Fibroblast of gingiva (primary cell): ENCODE measurements around the gene OR8D1.
A peak's percentile ranks its signal among the peaks of the same experiment; 100 is the strongest.

Experiments
- DNase-seq: peaks from one replicate; pipeline ENCODE4 v3.0.0-alpha.2; 2011; ENCODE audit warnings: low read depth

The OR8D1 gene

GRCh38 chr11:124313849-124314248 is at the start of gene OR8D1:
Gene OR8D1, minus strand, starts transcription at chr11:124313949. Its CDS starts 3,183 bp downstream, at chr11:124310766.
- DNase-seq = no peak

- no peak for DNase-seq
Observed at GRCh38 chr11:124359566-124359965, 45.8 kb upstream of the OR8D1 start.

GRCh38 chr11:124346311-124346955 is 32.7 kb upstream of the OR8D1 start:
- DNase-seq = no peak

GRCh38 chr11:124344346-124344745 is 30.6 kb upstream of the OR8D1 start:
- DNase-seq = no peak

- no peak for DNase-seq
Observed at GRCh38 chr11:124340142-124340447, 26.3 kb upstream of the OR8D1 start.

GRCh38 chr11:124339396-124340141 is 25.8 kb upstream of the OR8D1 start:
- DNase-seq = no peak

GRCh38 chr11:124331873-124332272 is 18.1 kb upstream of the OR8D1 start:
- no peak for DNase-seq

- DNase-seq = no peak
Observed at GRCh38 chr11:124329787-124330478, 16.2 kb upstream of the OR8D1 start.

GRCh38 chr11:124327775-124328174 is 14.0 kb upstream of the OR8D1 start:
- DNase-seq = no peak

- DNase-seq = no peak
Observed at GRCh38 chr11:124322356-124322755, 8.6 kb upstream of the OR8D1 start.

- no peak for DNase-seq
Observed at GRCh38 chr11:124320097-124320496, 6.3 kb upstream of the OR8D1 start, which contains the start of gene OR8D2. Gene OR8D2, minus strand, starts transcription at chr11:124320197. Its CDS starts 0 bp downstream, at chr11:124320197.

- DNase-seq = no peak
Observed at GRCh38 chr11:124315052-124315451, 1.3 kb upstream of the OR8D1 start.

GRCh38 chr11:124313131-124313530 is 618 bp downstream of the OR8D1 start:
- DNase-seq = no peak

- DNase-seq = no peak
Observed at GRCh38 chr11:124311670-124312069, 2.1 kb downstream of the OR8D1 start.

- no peak for DNase-seq
Observed at GRCh38 chr11:124311269-124311668, 2.5 kb downstream of the OR8D1 start.

GRCh38 chr11:124310721-124311120 is 3.0 kb downstream of the OR8D1 start:
- DNase-seq = no peak

GRCh38 chr11:124307093-124307492 is 6.7 kb downstream of the OR8D1 start:
- DNase-seq = no peak

- DNase-seq = no peak
Observed at GRCh38 chr11:124302347-124303125, 11.2 kb downstream of the OR8D1 start.

GRCh38 chr11:124301548-124301947 is 12.2 kb downstream of the OR8D1 start:
- DNase-seq = no peak

GRCh38 chr11:124297921-124298320 is 15.8 kb downstream of the OR8D1 start:
- DNase-seq = peak; percentile 11

- DNase-seq = no peak
Observed at GRCh38 chr11:124296016-124296415, 17.7 kb downstream of the OR8D1 start.

GRCh38 chr11:124294687-124295086 is 19.1 kb downstream of the OR8D1 start:
- DNase-seq = no peak
